Measurements from ENCODE around the gene C16orf96.

The C16orf96 gene

DNA sequence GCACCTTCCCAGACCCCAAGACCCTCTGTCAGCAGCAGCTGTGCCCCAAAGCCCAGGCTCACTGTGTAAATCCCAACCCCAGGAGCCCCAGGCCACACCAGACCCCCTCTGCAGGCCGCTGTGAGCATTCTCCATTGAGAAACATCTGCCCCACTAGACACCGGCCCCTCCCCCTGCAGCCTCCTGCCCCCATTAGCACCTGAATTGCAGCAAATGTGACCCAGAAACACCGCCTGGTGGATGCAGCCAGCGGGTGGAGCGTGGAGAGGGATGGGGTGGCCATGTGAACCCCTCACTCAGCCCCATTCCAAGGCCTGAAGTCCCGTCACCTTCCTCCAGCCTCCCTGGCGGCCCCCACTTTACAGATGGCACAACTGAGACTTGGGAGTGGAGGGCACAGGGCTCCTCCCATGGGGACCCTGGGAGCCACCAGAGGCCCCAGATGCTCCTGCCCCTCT lies 56.4 kb downstream of the C16orf96 start:
- Histone ChIP-seq H3K9me2 (replicated peaks; ENCODE audit: insufficient read depth, low read length) (no peaks in the 10 kb centered on the region), H4K20me1 (ENCODE audit: insufficient read depth, low read length) (no peaks in the 10 kb centered on the region), H3K4me1 (ENCODE audit: low read length) (peaks cover 18% of the 10 kb centered on the region), H3K27me3 (replicated peaks; ENCODE audit: insufficient read depth, low read length) (no peaks in the 10 kb centered on the region), H3K9ac (ENCODE audit: low read length) (no peak overlapping the region), H3K79me2 (ENCODE audit: low read length) (peaks cover 27% of the 10 kb centered on the region), H3K9me3 (replicated peaks; ENCODE audit: insufficient read depth, low read length) (no peaks in the 10 kb centered on the region), H3K4me3 (ENCODE audit: low read length) (no peak overlapping the region), H3K36me3 (replicated peaks; ENCODE audit: insufficient read depth, low read length) (no peaks in the 10 kb centered on the region), H2AFZ (ENCODE audit: low read length) (no peak overlapping the region), H3K4me2 (ENCODE audit: low read depth, low read length) (no peak overlapping the region), H3K27ac (ENCODE audit: low read length) (no peak overlapping the region), H3F3A (ENCODE audit: insufficient read depth, low read length) (peaks cover 17% of the 10 kb centered on the region; the same call in 1 of the 2 replicates)
- no peak for DNase-seq
- TF ChIP-seq, protein P1, sequence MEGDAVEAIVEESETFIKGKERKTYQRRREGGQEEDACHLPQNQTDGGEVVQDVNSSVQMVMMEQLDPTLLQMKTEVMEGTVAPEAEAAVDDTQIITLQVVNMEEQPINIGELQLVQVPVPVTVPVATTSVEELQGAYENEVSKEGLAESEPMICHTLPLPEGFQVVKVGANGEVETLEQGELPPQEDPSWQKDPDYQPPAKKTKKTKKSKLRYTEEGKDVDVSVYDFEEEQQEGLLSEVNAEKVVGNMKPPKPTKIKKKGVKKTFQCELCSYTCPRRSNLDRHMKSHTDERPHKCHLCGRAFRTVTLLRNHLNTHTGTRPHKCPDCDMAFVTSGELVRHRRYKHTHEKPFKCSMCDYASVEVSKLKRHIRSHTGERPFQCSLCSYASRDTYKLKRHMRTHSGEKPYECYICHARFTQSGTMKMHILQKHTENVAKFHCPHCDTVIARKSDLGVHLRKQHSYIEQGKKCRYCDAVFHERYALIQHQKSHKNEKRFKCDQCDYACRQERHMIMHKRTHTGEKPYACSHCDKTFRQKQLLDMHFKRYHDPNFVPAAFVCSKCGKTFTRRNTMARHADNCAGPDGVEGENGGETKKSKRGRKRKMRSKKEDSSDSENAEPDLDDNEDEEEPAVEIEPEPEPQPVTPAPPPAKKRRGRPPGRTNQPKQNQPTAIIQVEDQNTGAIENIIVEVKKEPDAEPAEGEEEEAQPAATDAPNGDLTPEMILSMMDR (IDR thresholded peaks at IDR 0.05; ENCODE audit: low read length), result no peak
- no peak for TF ChIP-seq EZH2 (optimal IDR thresholded peaks at IDR 0.05; ENCODE audit: low read depth, low read length)
- TF ChIP-seq EZH2phosphoT487 (IDR thresholded peaks at IDR 0.05; ENCODE audit: low read length), result no peak

- H3K9me3 ChIP-seq (replicated peaks; ENCODE audit: insufficient read depth, low read length), result no peaks in the 10 kb centered on the region
- H3K9ac ChIP-seq (ENCODE audit: low read length), result peak overlapping the region; percentile 62; the same call in 1 of the 2 replicates
- TF ChIP-seq, protein P1 (IDR thresholded peaks at IDR 0.05; ENCODE audit: low read length), result no peak
- no peak for TF ChIP-seq EZH2 (optimal IDR thresholded peaks at IDR 0.05; ENCODE audit: low read depth, low read length)
- no peak for TF ChIP-seq EZH2phosphoT487 (IDR thresholded peaks at IDR 0.05; ENCODE audit: low read length)
- H3K27me3 ChIP-seq (replicated peaks; ENCODE audit: insufficient read depth, low read length), result no peaks in the 10 kb centered on the region
- peaks cover 18% of the 10 kb centered on the region for H3K4me1 ChIP-seq (ENCODE audit: low read length)
- peaks cover 17% of the 10 kb centered on the region; the same call in 1 of the 2 replicates for H3F3A ChIP-seq (ENCODE audit: insufficient read depth, low read length)
- H3K36me3 ChIP-seq (replicated peaks; ENCODE audit: insufficient read depth, low read length), result no peaks in the 10 kb centered on the region
- no peak overlapping the region for H3K27ac ChIP-seq (ENCODE audit: low read length)
- H4K20me1 ChIP-seq (ENCODE audit: insufficient read depth, low read length), result no peaks in the 10 kb centered on the region
- peak overlapping the region; percentile 85 for H3K4me3 ChIP-seq (ENCODE audit: low read length)
- no peak overlapping the region for H2AFZ ChIP-seq (ENCODE audit: low read length)
- DNase-seq, result no peak
- H3K4me2 ChIP-seq (ENCODE audit: low read depth, low read length), result peak overlapping the region; percentile 96
- H3K9me2 ChIP-seq (replicated peaks; ENCODE audit: insufficient read depth, low read length), result no peaks in the 10 kb centered on the region
- H3K79me2 ChIP-seq (ENCODE audit: low read length), result peaks cover 27% of the 10 kb centered on the region
Observed at GRCh38 chr16:4612977-4613635, 57.0 kb downstream of the C16orf96 start.

- H2AFZ ChIP-seq (ENCODE audit: low read length), result peak overlapping the region; percentile 26; the same call in 1 of the 2 replicates
- H3K4me1 ChIP-seq (ENCODE audit: low read length), result peaks cover 18% of the 10 kb centered on the region
- peaks cover 27% of the 10 kb centered on the region for H3K79me2 ChIP-seq (ENCODE audit: low read length)
- no peak for DNase-seq
- no peaks in the 10 kb centered on the region for H4K20me1 ChIP-seq (ENCODE audit: insufficient read depth, low read length)
- H3K27me3 ChIP-seq (replicated peaks; ENCODE audit: insufficient read depth, low read length), result no peaks in the 10 kb centered on the region
- H3K36me3 ChIP-seq (replicated peaks; ENCODE audit: insufficient read depth, low read length), result no peaks in the 10 kb centered on the region
- H3K4me3 ChIP-seq (ENCODE audit: low read length), result peak overlapping the region; percentile 85
- no peaks in the 10 kb centered on the region for H3K9me2 ChIP-seq (replicated peaks; ENCODE audit: insufficient read depth, low read length)
- peak overlapping the region; percentile 96 for H3K4me2 ChIP-seq (ENCODE audit: low read depth, low read length)
- peak overlapping the region; percentile 62 for H3K9ac ChIP-seq (ENCODE audit: low read length)
- peaks cover 17% of the 10 kb centered on the region; the same call in 1 of the 2 replicates for H3F3A ChIP-seq (ENCODE audit: insufficient read depth, low read length)
- H3K27ac ChIP-seq (ENCODE audit: low read length), result no peak overlapping the region
- no peaks in the 10 kb centered on the region for H3K9me3 ChIP-seq (replicated peaks; ENCODE audit: insufficient read depth, low read length)
- TF ChIP-seq EZH2 (optimal IDR thresholded peaks at IDR 0.05; ENCODE audit: low read depth, low read length) (no peak), EZH2phosphoT487 (IDR thresholded peaks at IDR 0.05; ENCODE audit: low read length) (no peak)
- TF ChIP-seq, protein P1 (IDR thresholded peaks at IDR 0.05; ENCODE audit: low read length), result no peak
Observed at GRCh38 chr16:4613636-4614570, 57.8 kb downstream of the C16orf96 start.

All from MM.1S (cell line).